ENCODE data around the gene SIGLEC15.
"Not testable (repeated sequence)": the region's sequence is repeated elsewhere in the genome, so short reads cannot be mapped to it uniquely, and the experiment has no call there.

Gene SIGLEC15

GRCh38 chr18:45838302-45839070 lies 13.0 kb downstream of the SIGLEC15 start:
- DNase-seq (ENCODE audit: insufficient read length): no peak
- TF ChIP-seq POLR2AphosphoS5 (IDR thresholded peaks at IDR 0.05; ENCODE audit: low read depth, low read length) (no peak), POLR2A (IDR thresholded peaks at IDR 0.05; ENCODE audit: low read depth, low read length) (no peak), TAF1 (IDR thresholded peaks at IDR 0.05; ENCODE audit: borderline replicate concordance, low read depth, low read length) (no peak)

DNA sequence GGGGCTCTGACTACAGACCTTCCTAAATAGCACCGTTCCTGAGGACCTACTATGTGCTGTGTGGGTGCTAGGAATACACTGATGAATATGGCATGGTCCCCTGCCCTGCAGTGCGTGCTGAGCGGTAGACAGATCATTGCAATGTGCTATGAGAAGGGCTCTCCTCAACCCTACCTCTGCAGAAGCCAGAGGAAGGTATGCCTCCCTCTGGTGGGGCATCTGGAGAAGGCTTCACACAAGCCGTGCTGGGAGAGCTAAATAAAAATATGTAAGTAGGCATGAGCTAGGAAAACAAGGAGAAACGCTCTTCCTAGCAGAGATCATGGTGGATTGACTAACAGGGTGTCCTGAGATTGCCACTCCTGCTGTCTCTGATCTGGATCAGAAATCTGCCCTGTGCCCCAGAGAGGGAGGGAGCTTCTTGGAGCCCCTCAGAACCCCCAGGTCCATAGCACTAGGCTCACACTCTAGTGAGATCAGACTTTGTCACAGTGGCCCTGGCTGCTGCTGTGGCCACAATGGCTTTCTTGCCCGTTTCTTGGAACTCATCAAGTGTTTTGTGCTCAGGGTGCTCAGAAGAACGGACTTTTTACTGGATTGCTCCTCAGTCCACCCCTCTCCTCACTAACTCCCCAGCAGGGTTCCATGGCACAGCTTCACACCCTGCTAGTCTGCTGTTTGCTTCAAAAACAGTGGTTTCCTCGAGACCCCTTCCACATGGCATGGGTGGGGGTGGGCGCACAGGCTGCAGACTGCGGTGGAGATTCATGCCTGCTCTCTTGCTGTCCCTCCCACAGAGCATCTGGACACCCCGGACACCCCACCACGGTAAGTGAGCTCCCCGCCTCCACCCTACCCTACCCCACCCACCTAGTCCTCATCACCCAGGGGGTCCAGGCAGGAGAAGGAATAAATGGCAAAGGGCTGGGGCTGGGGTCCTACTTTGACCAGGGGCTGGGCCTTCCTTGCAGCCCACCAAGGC lies 14.2 kb downstream of the SIGLEC15 start:
- FAIRE-seq (no peak), DNase-seq (ENCODE audit: insufficient read length) (no peak)
- TF ChIP-seq POLR2AphosphoS5 (IDR thresholded peaks at IDR 0.05; ENCODE audit: low read depth, low read length) (no peak), POLR2A (IDR thresholded peaks at IDR 0.05; ENCODE audit: low read depth, low read length) (no peak), TAF1 (IDR thresholded peaks at IDR 0.05; ENCODE audit: borderline replicate concordance, low read depth, low read length) (no peak)

More at GRCh38 chr18:45838302-45839070, 13.0 kb downstream of the SIGLEC15 start:
- no peak for FAIRE-seq

GRCh38 chr18:45841060-45841764 lies 15.7 kb downstream of the SIGLEC15 start:
- no peak for TF ChIP-seq POLR2A (IDR thresholded peaks at IDR 0.05; ENCODE audit: low read depth, low read length)
- TF ChIP-seq POLR2AphosphoS5 (IDR thresholded peaks at IDR 0.05; ENCODE audit: low read depth, low read length): no peak
- no peak for TF ChIP-seq TAF1 (IDR thresholded peaks at IDR 0.05; ENCODE audit: borderline replicate concordance, low read depth, low read length)
- FAIRE-seq: no peak
- DNase-seq (ENCODE audit: insufficient read length): no peak

DNA sequence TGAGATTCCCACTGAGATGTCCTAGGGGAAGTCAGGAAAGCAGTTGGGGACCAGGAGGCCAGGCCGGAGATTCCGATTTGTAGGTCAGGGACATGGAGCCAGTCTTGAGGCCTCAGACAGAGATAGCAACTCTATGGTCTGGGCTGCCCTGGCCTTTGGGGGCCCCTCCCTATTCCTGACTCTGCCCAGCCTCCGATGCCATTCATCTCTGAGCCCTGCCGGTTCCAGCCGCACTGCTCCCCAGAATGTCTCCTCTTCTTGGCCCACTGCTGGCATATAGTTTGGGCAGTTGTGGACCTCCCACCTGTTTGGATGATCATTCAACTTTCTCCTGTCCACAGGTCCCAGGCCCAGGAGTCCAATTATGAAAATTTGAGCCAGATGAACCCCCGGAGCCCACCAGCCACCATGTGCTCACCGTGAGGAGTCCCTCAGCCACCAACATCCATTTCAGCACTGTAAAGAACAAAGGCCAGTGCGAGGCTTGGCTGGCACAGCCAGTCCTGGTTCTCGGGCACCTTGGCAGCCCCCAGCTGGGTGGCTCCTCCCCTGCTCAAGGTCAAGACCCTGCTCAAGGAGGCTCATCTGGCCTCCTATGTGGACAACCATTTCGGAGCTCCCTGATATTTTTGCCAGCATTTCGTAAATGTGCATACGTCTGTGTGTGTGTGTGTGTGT lies 16.4 kb downstream of the SIGLEC15 start:
- TF ChIP-seq TAF1 (IDR thresholded peaks at IDR 0.05; ENCODE audit: borderline replicate concordance, low read depth, low read length) (no peak), POLR2A (IDR thresholded peaks at IDR 0.05; ENCODE audit: low read depth, low read length) (no peak), POLR2AphosphoS5 (IDR thresholded peaks at IDR 0.05; ENCODE audit: low read depth, low read length) (no peak)
- FAIRE-seq: no peak

DNA sequence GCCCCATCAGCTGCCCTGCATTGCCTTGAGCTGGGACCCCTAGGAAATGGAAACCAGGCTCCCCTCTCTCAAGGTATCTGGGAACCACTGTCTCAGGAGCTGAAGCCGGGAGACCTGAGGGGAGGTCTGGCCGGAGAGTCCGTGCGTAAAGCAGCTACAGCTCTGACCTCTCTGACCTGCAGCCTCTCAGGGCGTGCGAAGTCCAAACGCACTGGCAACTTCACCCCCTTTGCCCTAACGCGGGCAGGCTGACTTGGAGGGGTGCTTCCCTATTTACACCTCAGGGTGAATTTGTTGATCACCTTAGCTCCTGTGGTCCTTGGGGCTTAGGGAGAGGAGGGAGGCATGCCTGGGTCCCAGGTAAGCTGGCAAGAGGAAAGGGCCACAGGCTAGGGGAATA lies 17.5 kb downstream of the SIGLEC15 start:
- FAIRE-seq (no peak), DNase-seq (ENCODE audit: insufficient read length) (no peak)
- no peak for TF ChIP-seq POLR2AphosphoS5 (IDR thresholded peaks at IDR 0.05; ENCODE audit: low read depth, low read length)
- no peak for TF ChIP-seq POLR2A (IDR thresholded peaks at IDR 0.05; ENCODE audit: low read depth, low read length)
- no peak for TF ChIP-seq TAF1 (IDR thresholded peaks at IDR 0.05; ENCODE audit: borderline replicate concordance, low read depth, low read length)

More for the DNA sequence above, 16.4 kb downstream of the SIGLEC15 start:
- DNase-seq (ENCODE audit: insufficient read length): no peak

- no peak for DNase-seq (ENCODE audit: insufficient read length)
- TF ChIP-seq POLR2AphosphoS5 (IDR thresholded peaks at IDR 0.05; ENCODE audit: low read depth, low read length) (no peak), POLR2A (IDR thresholded peaks at IDR 0.05; ENCODE audit: low read depth, low read length) (no peak), TAF1 (IDR thresholded peaks at IDR 0.05; ENCODE audit: borderline replicate concordance, low read depth, low read length) (no peak)
- FAIRE-seq: no peak
Observed at GRCh38 chr18:45844938-45845337, 19.5 kb downstream of the SIGLEC15 start.

- FAIRE-seq: no peak
- no peak for TF ChIP-seq POLR2A (IDR thresholded peaks at IDR 0.05; ENCODE audit: low read depth, low read length)
- TF ChIP-seq TAF1 (IDR thresholded peaks at IDR 0.05; ENCODE audit: borderline replicate concordance, low read depth, low read length): no peak
- no peak for TF ChIP-seq POLR2AphosphoS5 (IDR thresholded peaks at IDR 0.05; ENCODE audit: low read depth, low read length)
- no peak for DNase-seq (ENCODE audit: insufficient read length)
Observed at GRCh38 chr18:45845410-45845809, 19.9 kb downstream of the SIGLEC15 start.

DNA sequence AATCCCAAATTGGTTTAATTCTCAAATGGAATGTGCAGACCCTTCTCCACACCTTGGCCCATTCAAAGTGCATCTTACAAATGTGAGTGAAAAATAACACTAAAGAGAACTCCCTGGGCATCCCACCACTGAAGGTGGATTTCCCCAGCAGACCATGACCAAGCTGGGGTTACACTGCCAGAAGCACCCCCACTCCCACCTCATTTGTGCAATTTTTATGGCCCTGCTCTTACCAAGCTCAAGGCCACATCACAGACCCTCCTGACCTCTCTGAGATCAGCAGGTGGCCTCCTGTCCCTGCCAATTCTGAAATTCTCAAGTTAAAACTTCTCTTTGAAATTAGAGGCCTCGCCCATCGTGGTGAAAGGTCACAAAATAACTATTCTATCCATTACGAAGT lies 21.6 kb downstream of the SIGLEC15 start:
- DNase-seq (ENCODE audit: insufficient read length) (no peak), FAIRE-seq (no peak)
- TF ChIP-seq POLR2AphosphoS5 (IDR thresholded peaks at IDR 0.05; ENCODE audit: low read depth, low read length) (no peak), TAF1 (IDR thresholded peaks at IDR 0.05; ENCODE audit: borderline replicate concordance, low read depth, low read length) (no peak), POLR2A (IDR thresholded peaks at IDR 0.05; ENCODE audit: low read depth, low read length) (no peak)

GRCh38 chr18:45848643-45849042 lies 23.2 kb downstream of the SIGLEC15 start:
- DNase-seq (ENCODE audit: insufficient read length); FAIRE-seq: not testable (repeated sequence)

- TF ChIP-seq POLR2AphosphoS5 (IDR thresholded peaks at IDR 0.05; ENCODE audit: low read depth, low read length): no peak
- TF ChIP-seq TAF1 (IDR thresholded peaks at IDR 0.05; ENCODE audit: borderline replicate concordance, low read depth, low read length): no peak
- no peak for TF ChIP-seq POLR2A (IDR thresholded peaks at IDR 0.05; ENCODE audit: low read depth, low read length)
- no peak for FAIRE-seq
Observed at GRCh38 chr18:45849529-45849928, 24.1 kb downstream of the SIGLEC15 start.

GRCh38 chr18:45850021-45850420 lies 24.5 kb downstream of the SIGLEC15 start:
- FAIRE-seq: no peak
- no peak for TF ChIP-seq TAF1 (IDR thresholded peaks at IDR 0.05; ENCODE audit: borderline replicate concordance, low read depth, low read length)
- TF ChIP-seq POLR2A (IDR thresholded peaks at IDR 0.05; ENCODE audit: low read depth, low read length): no peak
- TF ChIP-seq POLR2AphosphoS5 (IDR thresholded peaks at IDR 0.05; ENCODE audit: low read depth, low read length): no peak

More at GRCh38 chr18:45849529-45849928, 24.1 kb downstream of the SIGLEC15 start:
- no peak for DNase-seq (ENCODE audit: insufficient read length)

More at GRCh38 chr18:45850021-45850420, 24.5 kb downstream of the SIGLEC15 start:
- no peak for DNase-seq (ENCODE audit: insufficient read length)
